ENCODE data around the gene AP3M1. TPM values are rescaled to one million over a fixed set of nuclear protein-coding genes. Genes with fewer than 3 reads are reported as not detected.

Gene AP3M1
- total RNA-seq, 1 donor from 2014 or later, result 46.0 TPM

DNA sequence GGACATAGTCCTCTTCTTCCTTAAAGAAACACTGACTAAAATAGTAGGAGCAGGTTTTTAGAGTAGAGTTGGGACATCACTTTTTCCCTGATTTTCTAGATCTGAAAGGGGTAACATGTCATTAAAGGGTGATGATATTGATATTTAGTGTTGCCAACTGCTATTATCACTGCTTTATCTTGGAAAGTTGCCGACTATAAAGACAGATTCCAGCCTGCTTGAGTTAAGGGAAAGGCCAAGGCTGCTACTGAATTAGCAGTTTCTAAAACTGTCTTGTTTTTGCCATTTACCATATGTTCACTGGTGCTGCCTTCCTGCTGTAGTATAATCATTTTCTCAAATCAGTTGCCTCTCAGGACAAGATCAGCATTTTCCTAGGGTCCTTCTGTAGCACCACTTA, 29.7 kb downstream of the AP3M1 start:
- intact Hi-C loops (cut with micrococcal nuclease), result loop anchor here (10.0 kb wide), 1 partner anchor 114 kb away; no protein-coding TSS in a partner anchor

DNA sequence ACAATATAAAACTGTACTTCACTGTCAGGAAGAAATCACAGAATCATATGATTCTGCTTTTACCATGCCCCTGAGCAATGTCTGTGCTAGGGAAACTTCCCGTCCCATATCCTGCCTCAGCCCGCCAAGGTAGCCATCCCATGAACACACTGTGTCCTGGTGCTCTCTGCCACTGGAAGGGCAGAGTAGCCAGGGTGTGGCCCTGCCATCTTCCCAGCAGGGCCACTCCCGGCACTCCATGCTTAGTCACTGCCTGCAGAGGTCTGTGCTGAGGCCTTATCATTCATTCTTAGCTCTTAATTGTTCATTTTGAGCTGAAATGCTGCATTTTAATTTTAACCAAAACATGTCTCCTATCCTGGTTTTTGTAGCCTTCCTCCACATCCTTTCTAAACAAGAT, 31.8 kb downstream of the AP3M1 start:
- intact Hi-C loops (cut with micrococcal nuclease), result no loop called here

DNA sequence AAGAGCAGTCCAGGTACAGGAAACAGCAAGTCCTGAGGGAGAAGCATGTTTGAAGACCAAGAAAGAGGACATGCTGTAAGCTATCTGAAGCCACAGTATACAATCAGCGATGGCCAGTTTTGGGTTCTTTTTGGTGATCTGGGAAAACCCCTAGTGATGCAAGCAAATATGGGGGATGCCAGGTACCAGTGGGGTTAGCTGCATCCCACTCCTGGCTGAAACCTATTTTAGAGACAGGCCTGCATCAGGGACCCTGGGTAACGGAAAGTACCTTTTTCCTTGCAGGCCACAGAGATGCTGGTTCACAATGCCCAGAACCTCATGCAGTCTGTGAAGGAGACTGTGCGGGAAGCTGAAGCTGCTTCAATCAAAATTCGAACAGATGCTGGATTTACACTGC, 32.9 kb downstream of the AP3M1 start:
- intact Hi-C loops (cut with micrococcal nuclease), result no loop called here

DNA sequence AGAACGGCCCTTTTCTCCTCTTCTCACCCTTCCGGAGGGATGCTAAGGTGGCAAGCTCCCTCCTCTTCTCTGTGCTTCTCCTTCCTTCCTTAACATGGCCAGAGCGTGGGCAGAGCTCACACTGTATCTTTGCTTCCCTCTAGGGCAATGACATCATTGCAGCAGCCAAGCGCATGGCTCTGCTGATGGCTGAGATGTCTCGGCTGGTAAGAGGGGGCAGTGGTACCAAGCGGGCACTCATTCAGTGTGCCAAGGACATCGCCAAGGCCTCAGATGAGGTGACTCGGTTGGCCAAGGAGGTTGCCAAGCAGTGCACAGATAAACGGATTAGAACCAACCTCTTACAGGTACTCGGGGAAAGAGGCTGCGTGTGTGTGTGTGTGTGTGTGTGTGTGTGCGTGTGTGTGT, 36.6 kb downstream of the AP3M1 start:
- intact Hi-C loops (cut with micrococcal nuclease), result no loop called here

DNA sequence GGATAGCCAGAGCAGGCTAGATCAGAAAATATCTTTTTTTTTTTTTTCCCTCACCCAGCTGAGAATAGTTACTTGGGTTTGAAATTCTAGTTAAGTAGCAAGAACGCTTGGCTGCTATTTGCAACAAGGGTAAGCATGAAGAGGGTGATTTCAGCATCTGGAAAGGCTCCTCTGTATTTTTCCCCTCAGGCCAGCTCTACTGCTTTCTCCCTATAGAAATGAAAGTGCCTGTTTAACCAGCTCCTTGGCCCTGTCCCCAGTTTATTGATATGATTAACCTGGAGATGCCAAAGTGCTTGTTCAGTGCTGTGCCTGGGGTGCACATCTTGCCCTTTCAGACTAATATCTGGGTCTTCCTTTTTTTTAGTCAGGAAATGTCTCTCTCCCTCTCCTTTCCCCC, 37.1 kb downstream of the AP3M1 start:
- intact Hi-C loops (cut with micrococcal nuclease), result no loop called here

DNA sequence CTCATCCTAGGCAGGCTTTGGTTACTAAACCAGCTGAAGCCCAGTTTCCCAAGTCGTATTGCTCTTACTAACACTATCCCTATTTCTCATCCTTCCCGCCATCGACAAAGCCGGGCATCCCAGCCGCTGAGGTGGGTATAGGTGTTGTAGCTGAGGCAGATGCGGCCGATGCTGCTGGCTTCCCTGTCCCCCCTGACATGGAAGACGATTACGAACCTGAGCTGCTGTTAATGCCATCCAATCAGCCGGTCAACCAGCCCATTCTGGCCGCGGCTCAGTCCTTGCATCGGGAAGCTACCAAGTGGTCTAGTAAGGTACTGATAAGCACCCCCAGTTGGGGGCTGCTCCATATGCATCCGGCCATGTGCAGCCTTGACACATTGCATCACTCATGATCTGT, 38.8 kb downstream of the AP3M1 start:
- intact Hi-C loops (cut with micrococcal nuclease), result no loop called here

DNA sequence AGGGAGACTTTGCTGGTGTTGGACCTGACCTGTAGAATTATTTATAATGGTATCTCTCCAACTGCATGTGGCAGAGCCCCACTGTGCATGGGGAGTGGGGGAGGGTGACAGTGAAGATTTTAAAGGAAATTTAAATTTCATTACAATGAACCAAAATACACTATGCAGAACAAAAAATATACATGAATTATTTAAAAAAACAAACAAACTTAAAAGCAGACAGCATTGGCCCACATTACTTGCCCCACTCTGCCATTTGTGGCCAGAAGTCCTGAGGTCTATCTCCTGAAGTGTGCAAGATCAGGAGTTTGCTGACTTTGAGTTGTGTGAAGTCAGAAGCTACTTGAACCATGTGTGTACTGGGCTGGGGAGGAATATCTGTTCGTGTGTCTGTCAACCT, 40.5 kb downstream of the AP3M1 start:
- intact Hi-C loops (cut with micrococcal nuclease), result no loop called here

DNA sequence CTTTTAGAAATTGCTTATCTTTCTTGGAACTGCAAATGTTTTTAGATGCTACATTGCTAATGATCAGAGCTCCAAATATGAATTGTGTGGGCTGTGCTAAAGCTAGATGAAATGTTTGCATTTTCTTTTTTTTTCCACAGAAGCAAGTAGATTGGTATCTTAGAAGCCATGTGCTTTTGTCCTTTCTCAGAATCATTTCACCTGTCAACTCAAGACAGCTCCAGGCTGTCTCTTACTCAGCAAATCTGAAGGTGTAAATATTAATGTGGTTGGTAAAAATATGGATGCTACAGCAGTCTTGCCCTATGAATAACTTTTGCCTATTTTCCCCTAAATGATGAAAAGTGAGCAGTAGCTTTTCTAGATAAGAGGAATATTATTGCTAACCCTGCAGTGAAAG, 41.2 kb downstream of the AP3M1 start:
- intact Hi-C loops (cut with micrococcal nuclease), result no loop called here

DNA sequence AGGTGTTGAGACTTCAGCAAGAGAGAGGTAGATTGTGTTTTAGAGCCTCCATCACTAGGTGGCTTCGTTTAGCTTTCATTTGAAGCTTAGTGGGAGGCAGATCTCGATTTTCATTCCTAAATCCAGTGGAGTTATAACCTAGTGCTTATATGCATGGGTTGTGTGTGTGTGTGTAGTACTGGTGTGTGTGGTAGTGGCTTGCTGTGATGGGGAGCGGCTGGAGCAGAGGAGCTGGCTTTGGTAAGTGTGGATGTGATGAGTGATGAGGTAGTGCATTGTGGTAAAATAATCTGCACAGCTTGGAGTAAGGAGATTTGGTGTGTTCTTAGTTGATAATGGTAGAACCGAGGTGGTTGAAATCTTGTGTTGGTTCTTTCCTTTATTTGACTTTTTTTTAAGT, 43.2 kb downstream of the AP3M1 start:
- intact Hi-C loops (cut with micrococcal nuclease), result no loop called here

DNA sequence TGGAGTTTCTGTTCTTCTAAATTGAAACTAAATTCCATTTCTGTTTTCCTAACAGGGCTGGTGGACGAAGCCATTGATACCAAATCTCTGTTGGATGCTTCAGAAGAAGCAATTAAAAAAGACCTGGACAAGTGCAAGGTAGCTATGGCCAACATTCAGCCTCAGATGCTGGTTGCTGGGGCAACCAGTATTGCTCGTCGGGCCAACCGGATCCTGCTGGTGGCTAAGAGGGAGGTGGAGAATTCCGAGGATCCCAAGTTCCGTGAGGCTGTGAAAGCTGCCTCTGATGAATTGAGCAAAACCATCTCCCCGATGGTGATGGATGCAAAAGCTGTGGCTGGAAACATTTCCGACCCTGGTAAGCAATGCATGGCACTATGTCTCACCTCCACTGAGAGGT, 45.6 kb downstream of the AP3M1 start:
- intact Hi-C loops (cut with micrococcal nuclease), result loop anchor here (5.0 kb wide), 1 partner anchor 218 kb away; no protein-coding TSS in a partner anchor

DNA sequence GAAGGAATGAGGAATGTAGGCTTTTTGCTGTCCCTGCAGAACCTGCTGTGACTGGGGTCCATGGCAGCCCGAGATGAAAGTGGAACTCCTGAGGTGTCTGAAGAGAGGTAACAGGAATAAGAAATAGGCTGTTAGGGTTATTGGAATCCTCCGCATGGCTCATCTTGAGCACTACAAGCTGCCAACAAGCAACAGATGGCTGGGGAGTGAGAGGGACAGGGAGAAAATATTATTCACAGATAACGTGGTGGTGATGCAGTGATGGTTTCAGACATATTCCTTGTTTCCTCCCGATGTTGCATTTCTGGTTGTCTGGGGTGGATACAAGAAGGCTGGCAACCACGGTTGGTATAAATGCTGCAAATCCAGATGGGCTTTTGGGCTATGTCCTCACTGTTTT, 46.1 kb downstream of the AP3M1 start:
- intact Hi-C loops (cut with micrococcal nuclease), result loop anchor here (5.0 kb wide), 1 partner anchor 217 kb away; no protein-coding TSS in a partner anchor

DNA sequence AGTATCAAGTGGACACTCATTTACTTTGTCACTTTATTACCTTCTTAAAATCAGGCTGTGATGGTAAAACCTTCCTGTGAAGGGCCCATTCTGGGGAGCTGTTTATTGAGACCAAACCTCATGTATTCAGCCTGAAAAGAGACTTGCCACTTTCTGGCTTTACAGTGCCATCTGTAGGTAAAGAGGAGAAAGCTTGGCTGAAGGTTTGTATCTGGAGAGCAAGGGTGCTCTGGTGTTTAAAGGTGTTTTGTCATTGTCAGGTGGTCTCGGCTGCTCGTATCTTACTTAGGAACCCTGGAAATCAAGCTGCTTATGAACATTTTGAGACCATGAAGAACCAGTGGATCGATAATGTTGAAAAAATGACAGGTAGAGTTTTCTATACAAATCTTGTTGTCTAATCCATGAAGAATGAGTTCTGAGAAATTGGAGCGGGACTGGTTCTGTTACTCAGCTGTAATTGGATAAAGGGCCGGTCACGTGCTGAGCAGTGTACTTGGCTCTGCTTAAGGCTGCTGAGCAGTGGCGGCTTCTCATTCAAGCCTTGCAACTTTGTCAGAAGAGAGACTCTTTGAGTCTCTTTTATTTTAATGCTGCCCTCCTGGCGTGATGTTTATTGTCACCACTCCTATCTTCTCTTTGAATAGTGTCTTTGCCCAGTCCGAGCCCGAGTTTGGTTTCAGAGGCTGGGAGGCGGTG, 46.9 kb downstream of the AP3M1 start:
- intact Hi-C loops (cut with micrococcal nuclease), result loop anchor here (5.0 kb wide), 1 partner anchor 216 kb away; no protein-coding TSS in a partner anchor

DNA sequence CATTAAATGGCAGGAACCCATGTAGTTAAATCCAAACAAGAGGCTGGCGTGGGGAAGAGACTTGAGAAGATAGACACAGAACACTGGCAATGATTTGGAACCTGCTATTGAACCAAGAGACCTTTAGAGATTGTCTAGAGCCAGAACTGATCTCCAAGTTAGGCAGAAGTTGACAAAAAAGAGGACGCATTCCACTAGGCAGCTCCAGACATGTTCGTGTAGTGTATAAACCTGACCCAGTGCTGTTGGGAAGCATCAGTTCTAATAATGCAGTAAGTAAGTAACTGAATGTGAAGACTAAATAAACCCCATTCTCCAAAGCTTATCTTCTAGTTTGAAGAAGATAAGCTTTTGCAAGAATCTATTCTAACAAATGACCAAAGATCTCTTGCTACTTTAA, 50.8 kb downstream of the AP3M1 start:
- intact Hi-C loops (cut with micrococcal nuclease), result loop anchor here (5.0 kb wide), 1 partner anchor 213 kb away; no protein-coding TSS in a partner anchor

DNA sequence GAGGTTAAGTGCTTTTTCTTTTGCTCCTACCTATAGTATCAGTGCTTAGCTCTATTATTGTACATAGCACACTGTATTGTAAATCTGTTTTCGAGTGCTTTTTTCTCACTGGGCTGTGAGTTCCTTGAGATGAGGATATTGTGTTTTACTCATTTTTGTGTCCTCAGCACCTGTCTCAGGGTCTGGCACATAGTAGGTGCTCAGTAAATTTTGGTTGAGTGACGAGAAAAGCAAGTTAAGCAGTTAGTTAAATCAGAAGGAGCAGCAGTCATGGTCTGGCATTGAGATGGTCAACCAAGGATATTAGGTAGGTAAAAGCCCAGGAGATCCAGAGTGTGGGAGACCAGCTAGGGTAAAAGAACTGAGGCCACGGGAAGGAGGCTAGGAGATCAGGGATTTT, 51.2 kb downstream of the AP3M1 start:
- intact Hi-C loops (cut with micrococcal nuclease), result no loop called here

DNA sequence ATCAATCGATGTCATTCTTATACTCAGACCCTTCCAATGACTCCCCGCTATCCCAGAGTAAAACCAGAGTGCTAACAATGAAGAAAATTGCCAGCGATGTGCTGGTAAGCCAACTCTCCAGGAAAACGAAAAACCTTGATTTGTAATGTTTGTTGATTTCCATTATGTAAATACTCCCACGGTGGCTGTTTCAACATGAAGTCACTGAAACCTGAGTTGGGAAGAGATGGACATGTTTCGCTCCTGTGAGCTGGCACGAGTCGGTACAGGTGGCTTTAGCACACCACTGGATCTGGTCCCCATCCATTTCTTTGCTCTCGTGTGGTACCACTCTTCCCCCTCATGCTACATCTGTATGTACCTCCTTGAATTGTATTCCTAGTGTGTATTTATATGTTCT, 52.9 kb downstream of the AP3M1 start:
- intact Hi-C loops (cut with micrococcal nuclease), result no loop called here

DNA sequence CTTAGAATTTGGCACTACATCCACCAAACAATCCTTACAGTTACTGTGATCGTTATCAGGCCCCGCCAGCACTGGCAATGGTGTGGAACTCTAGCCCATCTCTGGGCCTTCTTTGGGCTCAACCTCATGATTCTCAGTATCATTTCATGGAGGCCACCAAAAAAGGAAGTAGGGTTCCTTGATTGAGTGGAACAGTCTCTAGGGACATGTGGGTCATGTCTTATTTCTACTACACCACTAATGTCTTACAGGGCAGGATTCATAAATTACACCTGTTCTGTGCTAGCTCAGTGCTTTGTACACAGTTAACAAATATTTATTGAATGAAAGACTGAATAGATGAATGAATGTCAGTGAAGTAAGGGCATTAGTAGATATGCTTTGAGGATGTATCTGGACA, 53.9 kb downstream of the AP3M1 start:
- intact Hi-C loops (cut with micrococcal nuclease), result no loop called here

DNA sequence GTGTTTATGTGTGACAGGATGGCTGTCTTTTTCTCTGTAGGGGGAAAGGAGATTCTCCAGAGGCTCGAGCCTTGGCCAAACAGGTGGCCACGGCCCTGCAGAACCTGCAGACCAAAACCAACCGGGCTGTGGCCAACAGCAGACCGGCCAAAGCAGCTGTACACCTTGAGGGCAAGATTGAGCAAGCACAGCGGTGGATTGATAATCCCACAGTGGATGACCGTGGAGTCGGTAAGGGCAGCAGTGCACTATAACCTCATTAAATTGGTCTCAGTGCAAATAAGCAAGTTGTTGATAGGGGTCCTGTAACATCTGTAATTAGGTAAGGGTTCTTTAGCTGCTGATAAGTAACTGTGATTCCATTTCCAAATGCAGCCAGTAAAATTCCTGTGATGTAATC, 56.4 kb downstream of the AP3M1 start:
- intact Hi-C loops (cut with micrococcal nuclease), result no loop called here

DNA sequence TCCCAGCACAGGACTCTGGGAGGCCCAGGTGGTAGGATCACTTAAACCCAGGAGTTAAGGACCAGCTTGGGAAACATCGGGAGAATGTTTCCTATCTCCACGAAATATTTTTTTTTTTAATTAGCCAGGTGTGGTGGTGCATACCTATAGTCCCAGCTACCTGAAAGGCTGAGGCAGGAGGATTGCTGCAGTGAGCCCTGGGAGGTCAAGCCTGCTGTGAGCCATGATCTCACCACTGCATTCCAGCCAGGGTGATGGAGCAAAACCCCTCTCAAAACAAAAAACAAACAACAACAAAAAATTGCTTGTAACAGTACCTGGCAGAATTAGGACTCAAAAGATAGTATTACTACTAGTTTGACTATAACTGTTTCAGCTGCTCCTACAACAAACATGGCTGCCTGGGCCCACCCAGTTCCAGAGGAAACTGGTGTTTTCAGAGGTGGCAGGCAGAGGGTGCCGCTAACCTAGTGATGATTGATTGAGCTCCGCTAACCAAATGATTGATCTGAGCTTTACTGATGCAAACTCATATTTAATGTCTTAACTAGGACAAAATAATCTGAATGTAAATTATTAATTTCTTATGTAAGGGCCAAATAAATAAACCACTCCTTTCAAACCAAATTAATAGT, 57.0 kb downstream of the AP3M1 start:
- intact Hi-C loops (cut with micrococcal nuclease), result no loop called here

DNA sequence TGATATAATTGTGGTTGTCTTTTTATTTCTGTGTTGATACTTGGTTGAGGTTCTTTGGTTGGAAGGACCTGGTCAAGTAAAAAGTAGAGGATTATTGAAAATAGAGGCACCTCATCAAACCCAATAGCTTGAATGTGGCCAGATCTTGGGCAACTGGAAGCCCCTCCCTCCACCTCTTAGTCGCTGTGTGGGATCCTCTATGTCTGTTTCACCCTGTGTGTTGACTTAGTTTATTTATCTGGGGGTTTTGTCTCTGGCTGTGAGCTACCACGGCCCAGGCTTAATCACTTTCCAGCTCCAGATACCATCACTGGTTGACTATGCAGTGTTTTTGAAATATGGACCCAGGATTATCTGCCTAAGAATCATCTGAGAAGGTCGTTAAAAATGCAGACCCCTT, 58.3 kb downstream of the AP3M1 start:
- intact Hi-C loops (cut with micrococcal nuclease), result no loop called here

DNA sequence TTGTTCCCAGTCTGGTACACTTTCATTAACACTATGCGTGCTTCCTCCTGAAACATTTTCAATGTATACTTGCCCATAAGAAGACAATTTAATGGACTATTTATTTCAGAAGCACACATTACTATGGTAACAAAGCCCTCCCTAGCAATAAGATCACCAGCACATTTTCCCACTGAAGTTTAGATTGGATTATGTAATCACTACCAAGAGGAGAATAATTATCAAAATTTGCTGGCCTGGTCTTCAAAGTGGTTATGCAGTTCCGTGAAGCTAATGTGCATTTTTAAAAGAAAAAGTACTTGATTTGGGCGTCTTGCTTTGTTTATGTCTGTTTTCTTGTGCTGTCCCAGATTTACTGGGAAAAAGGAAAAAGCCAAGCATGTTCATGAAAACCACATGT, 61.9 kb downstream of the AP3M1 start:
- intact Hi-C loops (cut with micrococcal nuclease), result no loop called here

DNA sequence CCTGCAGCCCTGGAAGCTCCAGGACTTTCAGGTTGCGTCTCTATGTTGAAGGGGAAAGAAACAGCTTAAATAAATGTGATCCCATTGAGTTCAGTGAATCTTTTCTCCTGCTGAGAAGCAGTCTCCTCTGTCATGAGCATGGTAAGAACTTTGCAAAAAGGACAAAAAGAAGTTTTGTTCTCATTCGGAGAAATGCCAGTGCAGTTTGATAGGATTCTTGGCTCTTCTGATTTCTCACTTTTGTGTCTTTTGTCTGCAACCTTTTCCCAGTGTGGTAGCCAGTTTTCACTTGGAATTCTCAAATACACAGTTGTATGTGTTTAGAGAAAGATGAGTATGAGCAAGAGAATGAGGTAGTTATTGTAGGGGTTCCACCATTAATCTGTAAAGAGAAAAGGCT, 64.3 kb downstream of the AP3M1 start:
- intact Hi-C loops (cut with micrococcal nuclease), result no loop called here

DNA sequence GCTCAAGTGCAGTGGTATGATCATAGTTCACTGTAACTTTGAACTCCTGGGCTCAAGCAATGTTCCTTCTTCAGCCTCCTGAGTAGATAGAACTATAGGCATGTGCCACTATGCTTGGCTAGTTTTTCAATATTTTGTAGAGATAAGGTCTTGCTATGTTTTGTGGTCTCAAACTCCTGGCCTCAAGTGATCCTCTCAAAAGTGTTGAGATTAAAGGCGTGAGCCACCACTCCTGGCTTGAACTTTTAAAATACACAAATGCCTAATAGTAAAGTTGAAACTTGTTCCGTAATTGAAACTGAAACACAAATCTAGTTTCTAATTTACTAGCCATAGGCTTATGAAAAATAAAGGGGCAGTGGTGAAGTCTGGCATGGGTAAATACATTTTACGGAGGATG, 65.7 kb downstream of the AP3M1 start:
- intact Hi-C loops (cut with micrococcal nuclease), result no loop called here

DNA sequence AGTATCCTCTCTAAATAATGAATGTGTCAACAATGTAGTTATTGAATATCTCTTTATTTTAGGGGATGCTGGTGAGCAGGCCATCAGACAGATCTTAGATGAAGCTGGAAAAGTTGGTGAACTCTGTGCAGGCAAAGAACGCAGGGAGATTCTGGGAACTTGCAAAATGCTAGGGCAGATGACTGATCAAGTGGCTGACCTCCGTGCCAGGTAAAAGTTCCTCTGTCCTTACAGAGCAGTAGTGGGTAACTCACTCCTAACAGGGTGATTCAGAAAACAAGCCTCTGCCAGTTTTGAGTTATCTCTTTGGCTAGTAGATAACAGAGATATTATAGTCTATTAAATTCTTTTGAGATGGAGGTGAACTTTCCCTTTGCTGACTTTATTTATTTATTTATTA, 67.3 kb downstream of the AP3M1 start:
- intact Hi-C loops (cut with micrococcal nuclease), result no loop called here
